HG02678 (cell line): ENCODE data around the gene ODF2.
"Not testable (repeated sequence)": the region's sequence is repeated elsewhere in the genome, so short reads cannot be mapped to it uniquely, and the experiment has no call there.

ENCODE experiments used
- ATAC-seq: cut with Tn5 transposase; IDR thresholded peaks from one replicate; pipeline ENCODE4 v1.9.1; 2021; ENCODE audit warnings: mild to moderate bottlenecking, moderate library complexity; ENCODE audit not compliant: unreplicated experiment

Gene ODF2

DNA sequence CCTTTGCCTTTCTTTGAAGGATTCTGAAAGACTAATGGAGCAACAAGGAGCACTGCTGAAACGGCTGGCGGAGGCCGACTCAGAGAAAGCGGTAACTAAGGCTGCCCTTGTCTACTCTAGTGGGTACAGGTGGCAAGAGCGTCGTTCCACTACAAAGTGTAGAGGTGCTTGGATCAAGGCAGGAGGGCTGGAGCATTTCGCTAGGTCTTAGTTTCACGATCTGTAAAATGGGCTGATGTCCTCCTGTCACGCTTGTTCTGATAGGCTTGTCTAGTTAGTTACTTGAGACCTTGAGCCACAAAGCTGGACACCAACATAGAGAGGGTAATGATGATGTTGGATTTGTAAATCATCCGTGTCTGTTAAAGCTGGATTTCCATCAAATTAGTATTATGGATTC lies 25.8 kb downstream of the ODF2 start:
- no peak for ATAC-seq

DNA sequence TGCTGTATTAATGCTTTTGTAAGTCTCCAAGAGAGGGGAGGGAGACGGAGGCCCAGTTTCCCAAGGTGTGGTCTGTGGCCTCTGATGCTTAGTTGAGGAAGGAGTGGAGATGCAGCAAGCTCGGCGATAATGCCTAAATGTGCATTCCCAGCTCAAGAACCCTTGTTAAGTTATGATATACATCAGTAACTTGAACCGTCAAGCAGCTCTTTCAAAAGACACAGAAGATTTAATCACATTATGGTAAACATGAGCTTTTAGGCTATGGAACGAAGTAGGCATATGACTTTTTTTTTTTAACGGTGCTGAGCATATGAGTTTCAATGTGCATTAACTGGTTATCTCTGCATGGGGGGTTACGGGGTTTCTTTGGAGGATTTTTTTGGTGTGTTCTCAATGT lies 26.4 kb downstream of the ODF2 start:
- no peak for ATAC-seq

DNA sequence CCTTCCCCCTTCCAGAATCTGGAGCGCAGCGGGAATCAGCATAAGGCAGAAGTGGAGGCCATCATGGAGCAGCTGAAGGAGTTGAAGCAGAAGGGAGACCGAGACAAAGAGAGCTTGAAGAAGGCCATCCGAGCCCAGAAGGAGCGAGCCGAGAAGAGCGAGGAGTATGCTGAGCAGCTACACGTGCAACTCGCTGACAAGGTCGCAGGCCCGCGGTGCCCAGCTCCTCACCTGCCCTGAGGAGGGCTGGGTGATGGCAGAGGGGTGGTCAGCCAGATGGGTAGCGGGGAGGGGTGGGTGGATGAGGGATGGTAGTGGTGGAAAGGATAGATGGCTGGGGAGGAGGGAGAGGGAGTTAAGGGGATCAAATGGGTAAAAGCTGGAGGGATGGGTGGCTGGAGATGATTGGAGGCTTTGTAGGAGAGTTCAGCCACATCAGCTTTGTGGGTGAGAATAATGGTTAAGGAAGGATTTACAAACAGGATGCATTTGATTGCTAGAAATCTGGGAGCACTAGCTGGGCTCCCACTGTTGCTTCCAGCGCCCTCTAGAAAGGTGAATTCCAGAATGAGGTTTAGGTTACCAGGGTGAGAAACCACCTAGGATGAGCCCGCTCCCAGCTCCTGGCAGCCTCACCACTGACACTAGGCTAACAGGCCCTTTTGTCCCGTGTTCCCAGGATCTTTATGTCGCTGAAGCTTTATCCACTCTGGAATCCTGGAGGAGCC lies 29.0 kb downstream of the ODF2 start:
- no peak for ATAC-seq

DNA sequence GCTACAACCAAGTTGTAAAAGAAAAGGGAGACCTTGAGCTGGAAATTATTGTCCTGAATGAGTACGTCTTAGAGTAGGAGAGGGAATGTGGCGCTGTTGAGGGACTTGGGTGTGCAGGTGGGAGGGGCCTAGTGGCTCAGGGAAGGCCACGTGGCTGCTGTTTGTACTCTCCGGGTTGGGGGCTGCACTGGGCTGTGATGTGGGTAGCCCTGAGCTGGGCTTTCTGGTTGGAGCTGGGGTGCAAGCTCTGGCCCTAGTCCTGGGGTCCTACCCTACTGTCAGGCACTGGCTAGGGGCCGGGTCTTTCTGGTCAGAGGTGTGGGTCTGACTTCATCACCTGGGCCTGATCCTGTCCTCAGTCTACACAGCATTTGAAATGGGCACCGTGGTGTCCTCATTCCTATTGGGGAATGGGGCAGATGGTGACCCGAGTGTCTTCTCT lies 29.6 kb downstream of the ODF2 start:
- no peak for ATAC-seq

DNA sequence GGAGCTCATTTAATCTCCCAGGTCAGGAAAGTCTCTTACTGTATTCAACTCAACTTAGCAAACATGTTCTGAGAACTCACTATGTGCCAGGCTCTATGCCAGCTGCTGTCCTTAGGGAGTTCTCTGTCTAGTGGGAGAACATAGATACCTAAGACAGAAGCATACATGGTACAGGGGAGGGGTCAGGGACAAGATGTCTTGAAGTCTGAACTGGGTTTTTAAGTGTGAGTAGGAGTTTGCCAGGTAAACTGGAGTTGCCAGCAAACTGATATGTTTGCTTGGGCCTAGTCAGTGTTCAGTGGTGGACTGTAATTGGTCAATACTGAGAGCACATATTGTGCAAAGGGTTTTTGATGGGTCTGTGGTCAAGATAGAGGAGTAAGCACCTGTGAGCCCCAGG lies 30.4 kb downstream of the ODF2 start:
- no peak for ATAC-seq

DNA sequence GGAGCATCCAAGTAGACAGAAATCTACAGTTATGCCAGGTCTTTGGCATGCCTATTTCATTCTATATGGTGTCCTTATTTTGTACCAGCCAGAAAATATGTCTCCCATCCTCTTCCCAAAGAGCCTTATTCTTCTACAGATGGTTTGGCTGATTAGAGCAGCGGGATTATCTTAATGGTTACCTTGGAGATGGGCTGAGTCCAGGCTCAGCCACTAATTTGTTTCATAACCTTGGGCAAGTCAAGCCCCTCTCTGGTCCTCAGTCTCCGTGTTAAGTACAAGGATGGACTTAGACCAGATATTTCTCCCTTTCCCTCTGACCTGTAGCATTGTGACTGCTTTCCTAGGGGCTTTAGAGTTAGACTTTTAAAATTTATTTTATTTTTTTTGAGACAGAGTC lies 37.6 kb downstream of the ODF2 start:
- ATAC-seq: no peak

DNA sequence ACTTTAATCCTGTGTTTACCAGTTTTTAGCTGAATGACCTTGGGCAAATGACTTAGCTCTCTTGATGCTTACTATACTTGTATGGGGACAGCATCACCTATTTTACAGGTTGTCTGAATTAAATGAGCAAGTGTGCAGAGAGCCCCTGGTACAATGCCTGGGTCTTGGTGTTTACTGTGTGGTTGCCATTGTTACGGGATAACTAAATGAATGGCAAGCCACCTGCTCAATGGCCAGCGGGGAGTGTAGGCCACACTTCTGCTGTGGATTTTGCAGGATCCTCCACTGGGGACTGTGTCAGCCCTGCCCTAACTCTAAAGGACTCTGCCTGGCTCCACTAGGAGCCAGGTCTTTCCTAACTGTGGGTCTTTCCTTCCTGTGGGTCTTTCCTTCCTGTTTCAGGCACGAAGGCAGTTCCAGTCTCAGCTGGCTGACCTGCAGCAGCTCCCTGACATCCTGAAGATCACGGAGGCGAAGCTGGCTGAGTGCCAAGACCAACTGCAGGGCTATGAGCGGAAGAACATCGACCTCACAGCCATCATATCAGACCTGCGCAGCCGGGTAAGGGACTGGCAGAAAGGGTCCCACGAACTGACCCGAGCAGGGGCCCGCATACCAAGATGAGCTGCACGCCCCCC lies 38.4 kb downstream of the ODF2 start:
- no peak for ATAC-seq

DNA sequence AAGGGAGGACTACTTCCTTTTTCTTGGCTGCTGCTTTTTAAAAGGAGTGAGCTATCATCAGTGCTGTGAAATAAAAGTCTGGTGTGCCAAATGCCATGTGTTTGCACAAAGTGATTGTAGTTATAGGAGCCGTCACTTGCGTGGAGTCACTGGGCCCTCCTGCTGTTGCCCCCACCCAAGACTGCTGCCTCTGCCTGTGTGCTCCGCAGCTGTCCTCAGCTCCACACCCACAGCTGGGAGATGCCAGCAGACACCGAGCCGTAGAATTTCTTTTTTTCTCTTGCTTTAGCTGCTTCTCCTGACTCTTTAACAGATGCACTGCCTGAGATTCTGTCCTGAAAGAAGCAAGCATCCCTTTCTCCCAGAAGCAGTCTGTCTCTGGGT lies 38.9 kb downstream of the ODF2 start:
- ATAC-seq: no peak

DNA sequence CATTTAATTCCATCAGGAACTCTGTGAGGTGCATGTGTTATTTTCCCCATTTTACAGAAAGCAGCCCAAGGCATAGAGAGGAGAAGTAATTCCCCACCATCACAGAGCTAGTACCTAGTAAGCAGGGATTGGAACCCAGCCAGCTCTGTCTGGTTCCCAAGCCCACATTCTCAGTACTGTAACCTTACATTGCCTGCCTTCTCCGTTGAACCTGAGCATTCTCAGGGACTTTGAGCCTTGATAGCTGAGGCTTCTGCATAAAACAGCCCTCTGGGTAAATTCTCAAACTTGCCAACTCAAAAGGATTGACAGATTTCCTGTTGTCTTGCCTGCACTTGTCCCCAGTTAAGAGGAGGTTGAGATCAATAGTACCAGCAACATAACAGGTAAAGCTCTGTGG lies 39.5 kb downstream of the ODF2 start:
- no peak for ATAC-seq

DNA sequence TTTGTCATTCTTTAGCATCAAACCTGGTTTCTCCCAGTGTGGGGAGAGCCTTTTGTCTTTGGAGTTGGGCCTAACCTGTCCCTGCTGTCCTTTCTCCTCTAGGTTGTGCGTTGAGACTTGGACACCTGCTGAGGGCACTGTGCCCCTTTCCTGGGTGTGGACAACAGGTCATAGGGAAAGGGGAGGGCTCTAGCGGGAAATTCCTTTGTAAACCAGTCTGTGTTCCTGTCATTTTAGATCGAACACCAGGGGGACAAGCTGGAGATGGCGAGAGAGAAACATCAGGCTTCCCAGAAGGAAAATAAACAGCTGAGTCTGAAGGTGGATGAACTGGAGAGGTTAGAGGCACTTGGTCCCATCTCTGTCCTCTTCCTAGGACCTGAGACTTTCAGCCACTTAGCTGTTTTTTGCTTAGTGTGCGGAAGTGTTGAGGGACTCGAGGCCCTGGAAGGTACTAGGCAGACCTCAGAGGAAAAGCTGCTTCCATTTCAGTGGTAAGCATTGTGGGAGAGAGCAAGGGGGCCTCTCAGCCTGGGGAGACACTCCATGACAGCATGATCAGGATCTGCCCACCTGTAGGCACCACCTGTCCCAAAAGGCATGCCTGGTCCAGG lies 40.1 kb downstream of the ODF2 start:
- ATAC-seq: no peak

DNA sequence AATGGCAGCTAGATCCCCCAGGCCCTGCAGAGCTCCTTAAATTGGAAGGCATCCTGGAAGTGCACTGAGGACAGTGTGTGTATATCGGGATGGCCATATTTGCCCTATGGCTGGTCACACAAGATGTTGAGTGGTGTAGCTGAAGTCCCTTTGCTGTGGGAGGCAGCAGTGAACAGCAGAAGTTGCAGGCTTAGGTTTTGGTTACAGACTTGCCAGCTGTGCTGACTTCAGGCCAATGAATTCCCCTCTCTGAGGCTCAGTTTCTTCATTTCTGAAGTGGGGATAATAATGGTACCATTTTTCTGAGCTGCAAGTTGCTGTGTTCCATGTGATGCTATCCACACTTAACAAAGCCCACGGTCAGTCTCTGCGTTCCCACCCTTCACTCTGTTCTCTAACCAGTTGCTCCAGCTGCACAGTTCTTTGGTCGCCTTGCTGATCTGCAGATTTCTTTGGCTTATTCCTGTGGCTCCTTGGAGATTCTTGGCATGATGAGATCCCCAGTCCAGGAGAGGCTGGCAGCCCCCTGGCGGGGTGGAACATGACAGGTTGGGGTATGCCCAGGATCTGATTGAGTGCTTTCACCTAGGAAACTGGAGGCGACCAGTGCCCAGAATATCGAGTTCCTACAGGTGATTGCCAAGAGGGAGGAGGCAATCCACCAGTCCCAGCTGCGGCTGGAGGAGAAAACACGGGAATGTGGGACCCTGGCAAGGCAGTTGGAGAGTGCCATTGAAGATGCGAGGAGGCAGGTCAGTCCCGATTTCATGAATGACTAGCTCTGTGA lies 42.2 kb downstream of the ODF2 start:
- no peak for ATAC-seq

DNA sequence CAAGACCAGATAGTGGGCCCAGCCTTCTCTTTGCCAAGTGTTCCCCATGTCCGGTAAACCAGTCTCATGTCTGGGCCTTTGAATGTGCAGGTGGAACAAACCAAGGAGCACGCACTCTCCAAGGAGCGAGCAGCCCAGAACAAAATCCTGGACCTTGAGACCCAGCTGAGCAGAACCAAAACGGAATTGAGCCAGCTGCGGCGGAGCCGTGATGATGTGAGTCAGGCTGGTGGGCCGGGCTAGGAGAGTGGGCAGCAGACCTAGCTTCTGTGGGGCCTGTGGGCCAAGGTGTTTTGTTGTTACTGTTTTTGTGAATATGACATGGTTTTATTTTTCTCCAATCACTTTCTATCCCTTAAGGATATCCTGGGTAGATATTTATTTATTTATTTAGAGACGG lies 43.1 kb downstream of the ODF2 start:
- no peak for ATAC-seq

DNA sequence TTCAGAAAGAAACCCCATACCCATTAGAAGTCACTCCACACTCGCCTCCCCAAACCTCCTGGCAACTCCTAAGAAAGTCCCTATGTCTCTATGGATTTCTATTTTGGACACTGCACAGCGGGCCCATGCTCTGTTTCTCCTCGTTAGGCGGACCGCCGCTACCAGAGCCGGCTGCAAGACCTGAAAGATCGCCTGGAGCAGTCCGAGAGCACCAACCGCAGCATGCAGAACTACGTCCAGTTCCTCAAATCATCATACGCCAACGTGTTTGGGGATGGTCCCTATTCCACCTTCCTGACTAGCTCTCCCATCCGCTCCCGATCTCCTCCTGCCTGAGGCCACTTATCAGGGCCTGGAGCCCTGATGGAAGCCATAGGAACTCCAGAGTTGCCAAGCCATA lies 44.1 kb downstream of the ODF2 start:
- no peak for ATAC-seq

DNA sequence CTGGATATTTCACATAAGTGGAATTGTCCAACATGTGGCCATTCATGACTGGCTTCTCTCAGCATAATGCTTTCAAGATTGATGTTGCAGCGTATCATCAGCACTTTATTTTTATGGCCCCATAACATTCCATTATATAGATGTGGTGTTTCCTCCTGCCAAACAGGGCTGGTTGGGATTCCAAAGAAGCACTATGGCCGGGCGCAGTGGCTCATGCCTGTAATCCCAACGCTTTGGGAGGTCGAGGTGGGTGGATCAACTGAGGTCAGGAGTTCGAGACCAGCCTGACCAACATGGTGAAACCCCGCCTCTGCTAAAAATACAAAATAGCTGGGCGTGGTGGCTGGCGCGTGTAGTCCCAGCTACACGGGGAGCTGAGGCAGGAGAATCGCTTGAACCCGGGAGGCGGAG lies 47.6 kb downstream of the ODF2 start:
- ATAC-seq: not testable (repeated sequence)

DNA sequence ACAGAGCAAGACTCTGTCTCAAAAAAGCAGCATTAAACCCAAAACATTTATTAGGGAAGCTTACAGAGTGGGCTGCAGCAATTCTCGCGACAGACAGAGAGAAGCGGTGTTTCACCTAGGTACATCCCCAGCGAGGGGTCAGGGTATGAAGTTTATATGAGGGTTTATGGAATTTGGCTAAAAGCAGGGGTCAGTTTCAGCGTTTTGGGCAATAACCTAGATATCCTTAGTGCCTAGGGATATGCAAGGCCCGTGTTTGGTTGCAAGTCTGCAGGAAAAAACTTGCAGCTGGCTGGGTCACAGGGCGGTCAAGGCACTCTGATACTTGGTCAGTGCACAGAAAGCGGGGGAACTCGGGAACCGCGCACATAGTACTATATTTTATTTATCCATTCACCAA lies 48.1 kb downstream of the ODF2 start:
- no peak for ATAC-seq

DNA sequence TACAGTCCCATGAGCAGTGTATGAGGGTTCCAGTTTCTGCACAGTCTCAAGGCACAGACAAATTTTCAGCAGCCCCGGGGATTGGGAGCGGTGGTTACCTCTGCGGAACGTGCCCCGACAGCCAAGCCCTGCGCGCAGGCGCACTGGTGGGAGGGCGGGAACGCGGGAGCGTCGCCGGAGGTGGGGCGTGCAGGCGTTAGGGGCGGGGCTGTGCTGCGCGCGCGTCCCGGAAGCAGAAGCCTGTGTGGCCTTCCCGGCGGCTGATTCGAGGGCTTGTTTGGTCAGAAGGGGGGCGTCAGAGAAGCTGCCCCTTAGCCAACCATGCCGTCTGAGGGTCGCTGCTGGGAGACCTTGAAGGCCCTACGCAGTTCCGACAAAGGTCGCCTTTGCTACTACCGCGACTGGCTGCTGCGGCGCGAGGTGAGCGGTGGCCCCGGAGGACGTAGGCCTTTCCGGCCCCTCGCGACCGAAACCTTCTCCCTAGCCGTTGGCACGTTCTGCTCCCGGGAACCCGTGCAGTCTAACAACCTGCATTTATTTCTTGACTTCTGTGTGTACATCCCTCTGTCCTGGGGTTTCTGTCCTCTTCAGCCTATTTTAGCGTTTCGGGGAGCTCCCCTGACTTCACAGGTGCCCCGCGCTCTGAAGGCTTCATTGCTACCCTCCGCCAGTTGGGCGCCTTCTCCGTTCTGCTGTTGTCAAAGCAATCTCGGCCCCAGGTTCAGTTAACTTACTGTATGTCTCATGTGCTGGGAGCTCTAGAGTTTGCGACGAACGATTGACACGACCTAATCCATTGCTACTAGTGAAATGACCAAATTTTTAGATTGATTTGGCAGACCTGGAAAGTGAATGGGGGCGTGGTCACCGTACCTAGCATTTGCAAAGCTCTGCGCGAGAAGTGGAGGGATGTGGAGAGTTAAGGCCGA lies 48.9 kb downstream of the ODF2 start, which contains the start of gene GLE1:
Gene GLE1, plus strand, starts transcription at position 235 of the 929 bp plus-strand sequence. Its CDS starts 87 bp downstream, at position 322.
- peak; percentile 90 for ATAC-seq

DNA sequence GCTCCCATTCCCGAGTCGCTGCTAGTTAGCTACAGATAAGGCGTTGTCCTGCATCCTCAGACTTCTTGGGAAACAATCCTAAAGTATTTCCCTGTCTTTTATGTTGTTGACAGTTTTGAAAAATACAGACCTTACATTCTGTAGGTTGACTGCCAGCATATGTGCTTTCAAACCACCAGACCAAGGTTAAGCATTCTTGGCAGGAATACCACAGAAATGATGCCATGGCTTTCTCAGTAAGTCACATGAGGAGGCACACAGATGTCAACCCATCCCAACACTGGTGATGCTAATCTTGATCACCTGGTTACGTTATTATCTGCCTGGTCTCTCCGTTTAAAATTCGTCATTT lies 49.6 kb downstream of the ODF2 start:
- no peak for ATAC-seq

DNA sequence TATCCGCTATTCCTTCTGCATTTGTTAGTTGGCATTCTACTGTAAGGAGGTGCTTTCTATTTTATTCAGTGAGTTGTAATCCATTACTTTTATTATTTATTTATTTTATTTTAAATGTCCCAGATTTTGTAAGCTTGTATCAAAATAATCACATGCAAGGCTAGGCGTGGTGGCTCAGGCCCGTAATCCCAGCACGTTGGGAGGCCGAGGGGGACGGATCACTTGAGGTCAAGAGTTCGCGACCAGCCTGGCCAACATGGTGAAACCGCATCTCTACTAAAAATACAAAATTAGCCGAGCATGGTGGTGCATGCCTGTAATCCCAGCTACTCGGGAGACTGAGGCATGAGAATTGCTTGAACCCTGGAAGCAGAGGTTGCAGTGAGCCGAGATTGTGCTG lies 50.1 kb downstream of the ODF2 start:
- ATAC-seq: not testable (repeated sequence)

DNA sequence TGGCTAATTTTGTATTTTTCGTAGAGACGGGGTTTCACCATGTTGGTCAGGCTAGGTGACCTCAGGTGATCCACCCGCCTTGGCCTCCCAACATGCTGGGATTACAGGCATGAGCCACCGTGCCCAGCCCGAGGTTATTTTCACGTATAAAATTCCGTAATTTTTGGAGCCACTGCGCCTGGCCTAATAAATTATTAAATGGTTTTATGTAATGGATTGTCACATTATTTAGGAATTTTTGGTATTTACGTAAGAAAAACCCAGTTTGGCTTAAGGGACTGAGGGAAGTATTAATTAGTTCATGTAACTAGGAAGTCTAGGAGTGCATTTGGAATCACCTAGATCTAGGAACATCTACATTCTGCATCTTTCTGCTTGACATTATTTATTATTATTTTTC lies 57.0 kb downstream of the ODF2 start:
- ATAC-seq: no peak

DNA sequence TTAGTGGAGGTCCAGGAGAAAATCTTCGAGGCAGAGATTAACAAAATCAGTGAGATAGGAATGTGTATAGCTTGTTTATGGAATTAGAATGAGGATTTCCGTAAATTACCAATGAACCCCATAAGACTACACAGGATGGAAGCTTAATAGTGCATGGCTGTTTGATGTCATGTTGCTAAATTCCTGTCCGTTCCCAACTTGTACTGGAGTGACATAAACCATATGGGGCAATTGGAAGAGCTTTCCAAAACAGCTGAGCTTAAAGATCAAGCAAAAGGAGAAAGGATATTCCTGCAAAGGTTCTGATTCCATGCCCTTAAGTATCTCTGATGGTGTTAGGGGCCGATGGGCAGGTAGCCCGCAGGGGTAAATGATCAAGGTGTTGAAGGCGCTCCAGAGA lies 66.2 kb downstream of the ODF2 start:
- ATAC-seq: no peak
